MM.1S (cell line): ENCODE results near the gene CYP39A1.

ENCODE experiments used
- DNase-seq: peaks from one replicate; pipeline ENCODE4 v3.0.0-alpha.2; 2015
- H2AFZ ChIP-seq: fragments of 300-600 bp; sonication (generic); 2 replicates; pipeline ENCODE4 v1.6.0; 2016; ENCODE audit warnings: antibody characterized with exemption, low read length
- H3F3A ChIP-seq: fragments of 300-600 bp; sonication (generic); 2 replicates; pipeline ENCODE4 v1.6.1; 2016; ENCODE audit warnings: mild to moderate bottlenecking, antibody characterized with exemption, low read length, moderate library complexity, mixed read lengths; ENCODE audit not compliant: insufficient read depth
- H3K27ac ChIP-seq: fragments of 300-600 bp; sonication (generic); 2 replicates; pipeline ENCODE4 v1.5.1; 2016; ENCODE audit warnings: mild to moderate bottlenecking, low read length
- H3K27me3 ChIP-seq: fragments of 300-600 bp; sonication (generic); replicated peaks from 2 replicates; pipeline ENCODE4 v1.6.0; 2016; ENCODE audit warnings: low read length; ENCODE audit not compliant: insufficient read depth
- H3K36me3 ChIP-seq: fragments of 300-600 bp; sonication (generic); replicated peaks from 2 replicates; pipeline ENCODE4 v1.6.1; 2016; ENCODE audit warnings: mild to moderate bottlenecking, low read length, mixed read lengths; ENCODE audit not compliant: insufficient read depth
- H3K4me1 ChIP-seq: fragments of 300-600 bp; sonication (generic); 2 replicates; pipeline ENCODE4 v1.6.1; 2016; ENCODE audit warnings: low read length, mixed read lengths
- H3K4me2 ChIP-seq: fragments of 300-600 bp; sonication (generic); 2 replicates; pipeline ENCODE4 v1.6.0; 2016; ENCODE audit warnings: low read depth, low read length
- H3K4me3 ChIP-seq: fragments of 300-600 bp; sonication (generic); 2 replicates; pipeline ENCODE4 v1.5.1; 2016; ENCODE audit warnings: low read length, mixed read lengths
- H3K79me2 ChIP-seq: fragments of 300-600 bp; sonication (generic); 2 replicates; pipeline ENCODE4 v1.6.1; 2016; ENCODE audit warnings: mixed run types, low read length, mixed read lengths
- H3K9ac ChIP-seq: fragments of 300-600 bp; sonication (generic); 2 replicates; pipeline ENCODE4 v1.6.1; 2016; ENCODE audit warnings: low read length, mixed read lengths
- H3K9me2 ChIP-seq: fragments of 300-600 bp; sonication (generic); replicated peaks from 2 replicates; pipeline ENCODE4 v1.6.1; 2016; ENCODE audit warnings: mild to moderate bottlenecking, low read length, mixed read lengths; ENCODE audit not compliant: insufficient read depth
- H3K9me3 ChIP-seq: fragments of 300-600 bp; sonication (generic); replicated peaks from 2 replicates; pipeline ENCODE4 v1.6.1; 2016; ENCODE audit warnings: mild to moderate bottlenecking, low read length, mixed read lengths; ENCODE audit not compliant: insufficient read depth
- H4K20me1 ChIP-seq: fragments of 300-600 bp; sonication (generic); 2 replicates; pipeline ENCODE4 v1.6.1; 2016; ENCODE audit warnings: mild to moderate bottlenecking, low read length, moderate library complexity, mixed read lengths; ENCODE audit not compliant: insufficient read depth
- EZH2 ChIP-seq: fragments of 300-600 bp; sonication (generic); optimal IDR thresholded peaks from 2 replicates; pipeline ENCODE3; 2017; ENCODE audit warnings: low read depth, mild to moderate bottlenecking, antibody characterized with exemption, low read length, mixed read lengths
- EZH2phosphoT487 ChIP-seq: fragments of 300-600 bp; sonication (generic); IDR thresholded peaks from 2 replicates; pipeline ENCODE4 v1.6.1; 2018; ENCODE audit warnings: antibody characterized with exemption, low read length
- TF ChIP-seq, protein P1 (sequence below): fragments of 300-600 bp; sonication (generic); IDR thresholded peaks from 2 replicates; pipeline ENCODE4 v1.5.1; 2016; ENCODE audit warnings: antibody characterized with exemption, low read length, mixed read lengths

CYP39A1 gene

DNA sequence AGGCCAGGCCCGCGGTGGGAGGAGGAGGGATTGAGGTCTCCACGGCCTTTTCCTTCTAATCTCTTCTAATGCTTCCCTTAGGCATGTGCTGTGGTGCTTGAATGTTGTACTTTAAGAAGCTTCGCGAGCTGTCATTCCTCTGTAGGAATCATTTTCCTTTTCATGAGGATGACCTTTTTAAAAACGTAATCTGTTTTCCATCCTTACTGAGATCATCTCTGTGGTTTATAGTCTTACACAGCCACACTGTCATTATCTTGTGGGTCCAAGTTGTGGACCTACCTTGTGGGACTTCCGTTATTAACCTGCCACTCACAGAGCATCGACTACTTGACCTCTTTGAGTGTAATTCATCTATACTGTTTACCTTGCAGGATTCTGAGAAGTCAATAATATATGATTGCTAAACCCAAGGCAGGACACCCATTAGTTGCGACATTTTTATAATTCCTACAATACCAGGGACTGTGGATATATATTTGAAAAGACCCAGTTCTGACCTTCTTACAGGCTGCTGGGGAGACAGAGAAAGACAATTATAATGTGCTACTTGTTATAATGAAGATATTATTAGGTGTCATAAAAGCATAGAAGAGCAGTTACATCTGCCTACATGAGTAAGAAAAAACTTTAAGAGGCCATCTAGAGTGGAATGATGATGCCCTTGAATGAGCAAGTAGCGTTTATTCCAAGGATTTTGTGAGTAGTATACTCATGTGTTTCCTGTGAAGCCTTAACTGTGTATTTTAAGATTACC, 999 bp upstream of the CYP39A1 start:
- H3F3A ChIP-seq = no peaks in the 10 kb centered on the region
- H3K27ac ChIP-seq = no peak overlapping the region
- TF ChIP-seq, protein P1, sequence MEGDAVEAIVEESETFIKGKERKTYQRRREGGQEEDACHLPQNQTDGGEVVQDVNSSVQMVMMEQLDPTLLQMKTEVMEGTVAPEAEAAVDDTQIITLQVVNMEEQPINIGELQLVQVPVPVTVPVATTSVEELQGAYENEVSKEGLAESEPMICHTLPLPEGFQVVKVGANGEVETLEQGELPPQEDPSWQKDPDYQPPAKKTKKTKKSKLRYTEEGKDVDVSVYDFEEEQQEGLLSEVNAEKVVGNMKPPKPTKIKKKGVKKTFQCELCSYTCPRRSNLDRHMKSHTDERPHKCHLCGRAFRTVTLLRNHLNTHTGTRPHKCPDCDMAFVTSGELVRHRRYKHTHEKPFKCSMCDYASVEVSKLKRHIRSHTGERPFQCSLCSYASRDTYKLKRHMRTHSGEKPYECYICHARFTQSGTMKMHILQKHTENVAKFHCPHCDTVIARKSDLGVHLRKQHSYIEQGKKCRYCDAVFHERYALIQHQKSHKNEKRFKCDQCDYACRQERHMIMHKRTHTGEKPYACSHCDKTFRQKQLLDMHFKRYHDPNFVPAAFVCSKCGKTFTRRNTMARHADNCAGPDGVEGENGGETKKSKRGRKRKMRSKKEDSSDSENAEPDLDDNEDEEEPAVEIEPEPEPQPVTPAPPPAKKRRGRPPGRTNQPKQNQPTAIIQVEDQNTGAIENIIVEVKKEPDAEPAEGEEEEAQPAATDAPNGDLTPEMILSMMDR = no peak
- no peak for TF ChIP-seq EZH2
- DNase-seq = no peak
- no peaks in the 10 kb centered on the region for H3K9me2 ChIP-seq
- peak overlapping the region; percentile 19; the same call in 1 of the 2 replicates for H3K9ac ChIP-seq
- H3K9me3 ChIP-seq = no peaks in the 10 kb centered on the region
- H2AFZ ChIP-seq = peak overlapping the region; percentile 78
- H3K27me3 ChIP-seq = no peaks in the 10 kb centered on the region
- H3K79me2 ChIP-seq = no peaks in the 10 kb centered on the region
- no peaks in the 10 kb centered on the region for H3K36me3 ChIP-seq
- no peaks in the 10 kb centered on the region for H3K4me1 ChIP-seq
- H3K4me2 ChIP-seq = peak overlapping the region; percentile 77
- no peaks in the 10 kb centered on the region for H4K20me1 ChIP-seq
- peak overlapping the region; percentile 81 for H3K4me3 ChIP-seq

DNA sequence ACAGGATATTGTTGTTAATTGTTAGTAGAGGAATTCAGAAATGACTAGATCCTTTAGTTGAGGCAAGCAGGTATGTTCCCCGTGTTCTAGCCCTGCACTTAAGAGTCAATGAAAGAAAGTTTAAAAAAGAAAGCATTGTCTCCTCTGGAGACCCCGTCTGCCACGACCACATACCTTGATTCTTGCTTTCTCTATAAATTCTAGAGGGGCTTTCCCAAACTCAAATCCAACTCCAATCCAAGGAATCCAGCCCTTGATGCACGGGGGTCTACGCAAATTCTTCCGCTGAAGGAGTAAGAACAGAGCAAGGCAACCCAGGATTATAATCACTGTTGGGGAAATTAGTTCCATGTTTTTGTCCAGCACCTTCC, 401 bp downstream of the CYP39A1 start:
- DNase-seq = no peak
- Histone ChIP-seq H3K9ac (no peak overlapping the region), H3K4me2 (peak overlapping the region; percentile 77), H3K79me2 (no peaks in the 10 kb centered on the region), H2AFZ (peak overlapping the region; percentile 71), H3K27me3 (no peaks in the 10 kb centered on the region), H3K36me3 (no peaks in the 10 kb centered on the region), H4K20me1 (no peaks in the 10 kb centered on the region), H3K9me2 (no peaks in the 10 kb centered on the region), H3F3A (no peaks in the 10 kb centered on the region), H3K4me3 (peak overlapping the region; percentile 81), H3K27ac (no peak overlapping the region), H3K4me1 (no peaks in the 10 kb centered on the region), H3K9me3 (no peaks in the 10 kb centered on the region)
- TF ChIP-seq EZH2 = no peak
- TF ChIP-seq EZH2phosphoT487 = no peak
- TF ChIP-seq, protein P1 = no peak

DNA sequence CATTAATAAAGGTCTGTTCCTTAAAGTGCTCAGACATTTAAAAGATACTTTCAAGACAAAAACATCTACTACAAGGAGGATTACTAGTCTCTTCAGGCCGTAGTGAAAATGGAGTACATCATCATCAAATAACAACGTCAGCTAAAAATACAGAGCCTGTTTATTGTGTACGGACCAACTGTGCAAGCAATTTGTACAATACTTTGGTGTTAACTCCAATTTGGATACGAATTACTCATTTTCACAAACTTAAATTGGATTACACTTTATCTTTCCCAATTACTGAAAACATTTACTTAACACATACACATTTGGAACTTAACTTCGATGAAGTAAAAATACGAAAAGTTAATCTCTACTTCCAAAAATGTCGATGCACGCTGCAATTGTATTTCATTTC, 802 bp downstream of the CYP39A1 start:
- H3K4me1 ChIP-seq = no peaks in the 10 kb centered on the region
- H3K9me3 ChIP-seq = no peaks in the 10 kb centered on the region
- no peak overlapping the region for H3K27ac ChIP-seq
- TF ChIP-seq EZH2phosphoT487 = no peak
- no peak for TF ChIP-seq EZH2
- TF ChIP-seq, protein P1 = no peak
- H3K9ac ChIP-seq = no peak overlapping the region
- H3K36me3 ChIP-seq = no peaks in the 10 kb centered on the region
- no peaks in the 10 kb centered on the region for H3K79me2 ChIP-seq
- H2AFZ ChIP-seq = no peak overlapping the region
- no peaks in the 10 kb centered on the region for H3K9me2 ChIP-seq
- no peaks in the 10 kb centered on the region for H4K20me1 ChIP-seq
- H3K4me2 ChIP-seq = peak overlapping the region; percentile 77
- DNase-seq = no peak
- 0 out of 2 replicates have a peak overlapping the region, but pooled peaks have one; percentile 81 for H3K4me3 ChIP-seq
- H3K27me3 ChIP-seq = no peaks in the 10 kb centered on the region
- no peaks in the 10 kb centered on the region for H3F3A ChIP-seq
